Loucy (cell line): ENCODE measurements around the gene SLC37A4.
"Not testable (repeated sequence)": the region's sequence is repeated elsewhere in the genome, so short reads cannot be mapped to it uniquely, and the experiment has no call there.

Source experiments
- H2AFZ ChIP-seq: fragments of 200-600 bp; sonication (generic); 2 replicates; pipeline ENCODE4 v1.6.0; 2016; ENCODE audit warnings: antibody characterized with exemption, mild to moderate bottlenecking, low read length, moderate library complexity
- H3F3A ChIP-seq: fragments of 200-600 bp; 2 replicates; pipeline ENCODE4 v1.6.0; 2016; ENCODE audit warnings: antibody characterized with exemption, low read depth, mild to moderate bottlenecking
- H3K27me3 ChIP-seq: fragments of 200-600 bp; sonication (generic); 2 replicates; pipeline ENCODE4 v1.6.1; 2014; ENCODE audit warnings: low read length, mild to moderate bottlenecking; ENCODE audit not compliant: insufficient read depth, poor library complexity, severe bottlenecking
- H3K36me3 ChIP-seq: fragments of 200-600 bp; sonication (generic); 2 replicates; pipeline ENCODE4 v1.6.1; 2016; ENCODE audit warnings: low read length; ENCODE audit not compliant: insufficient read depth
- H3K4me1 ChIP-seq: fragments of 200-600 bp; sonication (generic); 2 replicates; pipeline ENCODE4 v1.5.1; 2014; ENCODE audit warnings: low read length, mild to moderate bottlenecking; ENCODE audit not compliant: insufficient read depth, poor library complexity, severe bottlenecking
- H3K4me2 ChIP-seq: fragments of 200-600 bp; sonication (generic); 2 replicates; pipeline ENCODE4 v1.6.0; 2014; ENCODE audit warnings: antibody characterized with exemption, low read length, low read depth, mild to moderate bottlenecking; ENCODE audit not compliant: poor library complexity, severe bottlenecking
- H3K4me3 ChIP-seq: fragments of 200-600 bp; sonication (generic); 2 replicates; pipeline ENCODE4 v1.5.1; 2014; ENCODE audit warnings: low read length, mild to moderate bottlenecking, mixed read lengths; ENCODE audit not compliant: poor library complexity, severe bottlenecking
- H3K79me2 ChIP-seq: fragments of 200-600 bp; sonication (generic); 2 replicates; pipeline ENCODE4 v1.6.1; 2014; ENCODE audit warnings: low read length; ENCODE audit not compliant: insufficient read depth
- H3K9ac ChIP-seq: fragments of 200-600 bp; sonication (generic); 2 replicates; pipeline ENCODE4 v1.6.0; 2014; ENCODE audit warnings: mild to moderate bottlenecking, low read depth, low read length, moderate library complexity; ENCODE audit not compliant: poor library complexity, severe bottlenecking
- H3K9me2 ChIP-seq: fragments of 200-600 bp; sonication (generic); replicated peaks from 2 replicates; pipeline ENCODE4 v1.6.1; 2016; ENCODE audit warnings: low read depth, low read length, mixed read lengths
- H3K9me3 ChIP-seq: fragments of 200-600 bp; sonication (generic); 2 replicates; pipeline ENCODE4 v1.6.1; 2014; ENCODE audit warnings: mild to moderate bottlenecking, antibody characterized with exemption, low read length, low read depth; ENCODE audit not compliant: insufficient read depth
- H4K20me1 ChIP-seq: fragments of 200-600 bp; sonication (generic); 2 replicates; pipeline ENCODE4 v1.6.0; 2014; ENCODE audit warnings: antibody characterized with exemption, low read length, mild to moderate bottlenecking; ENCODE audit not compliant: insufficient read depth, poor library complexity, severe bottlenecking
- CTCF ChIP-seq: fragments of 200-600 bp; sonication (generic); conservative IDR thresholded peaks from 2 replicates; pipeline ENCODE4 v1.5.1; 2014; ENCODE audit warnings: mild to moderate bottlenecking, antibody characterized with exemption, low read length
- EZH2phosphoT487 ChIP-seq: fragments of 200-600 bp; IDR thresholded peaks from 2 replicates; pipeline ENCODE4 v1.6.1; 2018; ENCODE audit warnings: antibody characterized with exemption, mild to moderate bottlenecking, moderate library complexity, borderline replicate concordance

Gene SLC37A4

DNA sequence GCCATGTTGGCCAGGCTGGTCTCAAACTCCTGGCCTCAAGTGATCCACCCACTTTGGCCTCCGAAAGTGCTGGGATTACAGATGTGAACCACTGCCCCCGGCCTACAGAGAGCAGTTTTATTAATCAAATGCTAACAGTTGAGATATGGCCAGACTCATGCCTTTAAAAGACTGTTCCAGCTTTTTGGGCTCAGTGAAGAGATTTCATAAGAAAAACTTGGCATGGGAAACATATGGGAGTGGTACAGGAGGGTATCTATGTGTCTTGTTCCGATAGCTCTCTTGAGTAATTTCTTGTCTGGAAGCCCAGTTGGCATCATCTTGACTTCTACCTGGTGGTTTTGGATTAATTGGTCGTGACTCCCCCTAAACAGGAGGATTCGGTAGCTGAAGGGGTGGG is 8.2 kb upstream of the SLC37A4 start:
- H4K20me1 ChIP-seq = no peaks in the 10 kb centered on the region
- TF ChIP-seq EZH2phosphoT487 (no peak), CTCF (no peak)
- no peak overlapping the region for H3K9ac ChIP-seq
- no peaks in the 10 kb centered on the region for H3K9me3 ChIP-seq
- no peak overlapping the region for H2AFZ ChIP-seq
- no peaks in the 10 kb centered on the region for H3F3A ChIP-seq
- H3K9me2 ChIP-seq = no peaks in the 10 kb centered on the region
- H3K4me1 ChIP-seq = no peaks in the 10 kb centered on the region
- no peaks in the 10 kb centered on the region for H3K27me3 ChIP-seq
- H3K36me3 ChIP-seq = no peaks in the 10 kb centered on the region
- H3K4me3 ChIP-seq = no peak overlapping the region
- no peak overlapping the region for H3K4me2 ChIP-seq
- no peaks in the 10 kb centered on the region for H3K79me2 ChIP-seq

DNA sequence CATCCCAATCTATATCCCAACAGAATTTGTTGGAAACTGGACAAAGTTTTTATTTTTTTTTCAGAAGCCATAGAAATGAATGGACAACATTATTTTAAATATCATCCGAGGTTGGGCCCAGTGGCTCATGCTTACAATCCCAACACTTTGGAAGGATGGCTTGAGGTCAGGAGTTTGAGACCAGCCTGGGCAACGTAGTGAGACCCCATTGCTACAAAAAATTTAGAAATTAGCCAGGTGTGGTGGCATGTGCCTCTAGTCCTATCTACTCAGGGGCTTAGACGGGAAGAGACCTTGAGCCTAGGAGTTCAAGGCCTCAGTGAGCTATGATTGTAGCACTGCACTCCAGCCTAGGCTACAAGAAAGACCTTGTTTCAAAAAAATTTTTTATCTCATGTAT is 4.1 kb upstream of the SLC37A4 start:
- Histone ChIP-seq H3K79me2 (peaks cover 9% of the 10 kb centered on the region), H3K27me3 (no peaks in the 10 kb centered on the region), H3K9me2 (no peaks in the 10 kb centered on the region), H2AFZ (no peak overlapping the region), H3F3A (no peaks in the 10 kb centered on the region), H4K20me1 (no peaks in the 10 kb centered on the region), H3K9me3 (no peaks in the 10 kb centered on the region), H3K4me2 (no peak overlapping the region), H3K9ac (no peak overlapping the region), H3K4me3 (no peak overlapping the region), H3K4me1 (peaks cover 4% of the 10 kb centered on the region), H3K36me3 (no peaks in the 10 kb centered on the region)
- TF ChIP-seq CTCF (no peak), EZH2phosphoT487 (no peak)

GRCh38 chr11:119033421-119033820 is 2.7 kb upstream of the SLC37A4 start:
- not testable (repeated sequence) for H3K4me2 ChIP-seq, H3F3A ChIP-seq, H2AFZ ChIP-seq, H3K4me3 ChIP-seq, H4K20me1 ChIP-seq, H3K9ac ChIP-seq, H3K27me3 ChIP-seq, H3K9me2 ChIP-seq, H3K9me3 ChIP-seq, H3K36me3 ChIP-seq
- peaks cover 23% of the 10 kb centered on the region for H3K79me2 ChIP-seq
- peaks cover 17% of the 10 kb centered on the region for H3K4me1 ChIP-seq

- Histone ChIP-seq H3F3A (no peaks in the 10 kb centered on the region), H3K36me3 (no peaks in the 10 kb centered on the region), H3K4me1 (peaks cover 22% of the 10 kb centered on the region), H3K4me3 (no peak overlapping the region), H3K4me2 (no peak overlapping the region), H3K9me3 (no peaks in the 10 kb centered on the region), H3K27me3 (no peaks in the 10 kb centered on the region), H4K20me1 (no peaks in the 10 kb centered on the region), H2AFZ (peak overlapping the region; percentile 37; the same call in 1 of the 2 replicates), H3K9ac (no peak overlapping the region), H3K79me2 (peaks cover 28% of the 10 kb centered on the region), H3K9me2 (no peaks in the 10 kb centered on the region)
- TF ChIP-seq EZH2phosphoT487 = no peak
- TF ChIP-seq CTCF = no peak
Observed at GRCh38 chr11:119031912-119032280, 1.2 kb upstream of the SLC37A4 start.
